ENCODE measurements around the gene AK1. TPM values are rescaled to one million over a fixed set of nuclear protein-coding genes. Genes with fewer than 3 reads are reported as not detected.
"Not testable (repeated sequence)": the region's sequence is repeated elsewhere in the genome, so short reads cannot be mapped to it uniquely, and the experiment has no call there.

The AK1 gene
- total RNA-seq, 2 donors from 2014 or later: 114 to 141 TPM

GRCh38 chr9:127841087-127841835 lies 36.2 kb downstream of the AK1 start:
- ATAC-seq: no peak
- intact Hi-C loops (cut with DNase I, micrococcal nuclease): no loop called here
- no peak for DNase-seq

GRCh38 chr9:127838375-127839078 lies 38.9 kb downstream of the AK1 start:
- peak; percentile 39 for ATAC-seq
- DNase-seq: peak in 1 of 2 donors; percentile 66
- intact Hi-C loops (cut with DNase I, micrococcal nuclease): no loop called here

GRCh38 chr9:127837346-127837745 lies 40.1 kb downstream of the AK1 start:
- DNase-seq: no peak
- intact Hi-C loops (cut with DNase I, micrococcal nuclease): no loop called here
- no peak for ATAC-seq

- DNase-seq; ATAC-seq; intact Hi-C loops (cut with DNase I, micrococcal nuclease): not testable (repeated sequence)
Observed at GRCh38 chr9:127836561-127836960, 40.9 kb downstream of the AK1 start.

- DNase-seq (peak in 1 of 2 donors; percentile 41), ATAC-seq (no peak)
- intact Hi-C loops (cut with DNase I, micrococcal nuclease): no loop called here
Observed at GRCh38 chr9:127835991-127836516, 41.4 kb downstream of the AK1 start.

- ATAC-seq: no peak
- intact Hi-C loops (cut with DNase I, micrococcal nuclease): no loop called here
Observed at GRCh38 chr9:127833555-127833954, 43.9 kb downstream of the AK1 start.

GRCh38 chr9:127832248-127832647 lies 45.2 kb downstream of the AK1 start:
- intact Hi-C loops (cut with DNase I, micrococcal nuclease): no loop called here
- DNase-seq (no peak), ATAC-seq (no peak)

More at GRCh38 chr9:127833555-127833954, 43.9 kb downstream of the AK1 start:
- no peak for DNase-seq

- intact Hi-C loops (cut with DNase I, micrococcal nuclease): no loop called here
- DNase-seq: no peak
- ATAC-seq: no peak
Observed at GRCh38 chr9:127829205-127829906, 48.1 kb downstream of the AK1 start.

- ATAC-seq: peak; percentile 90
- DNase-seq: peak; percentile 80 to 85
- intact Hi-C loops (cut with DNase I, micrococcal nuclease): no loop called here
Observed at GRCh38 chr9:127828262-127829031, 49.0 kb downstream of the AK1 start.

- intact Hi-C loops (cut with DNase I, micrococcal nuclease): no loop called here
- no peak for DNase-seq
- no peak for ATAC-seq
Observed at GRCh38 chr9:127826253-127826913, 51.1 kb downstream of the AK1 start.

GRCh38 chr9:127825319-127826051 lies 52.0 kb downstream of the AK1 start:
- DNase-seq (peak in 1 of 2 donors; percentile 75), ATAC-seq (peak; percentile 51)
- intact Hi-C loops (cut with DNase I, micrococcal nuclease): no loop called here

- DNase-seq: no peak
- intact Hi-C loops (cut with DNase I, micrococcal nuclease): no loop called here
- ATAC-seq: no peak
Observed at GRCh38 chr9:127822108-127822507, 55.4 kb downstream of the AK1 start.

GRCh38 chr9:127818574-127818973 lies 58.9 kb downstream of the AK1 start:
- ATAC-seq (peak; percentile 5), DNase-seq (no peak)
- intact Hi-C loops (cut with DNase I, micrococcal nuclease): no loop called here

GRCh38 chr9:127817881-127818434 lies 59.5 kb downstream of the AK1 start:
- ATAC-seq (peak; percentile 5), DNase-seq (no peak)
- intact Hi-C loops (cut with DNase I, micrococcal nuclease): no loop called here

- no peak for DNase-seq
- no peak for ATAC-seq
- intact Hi-C loops (cut with DNase I, micrococcal nuclease): no loop called here
Observed at GRCh38 chr9:127816728-127817127, 60.7 kb downstream of the AK1 start.

Measured in left colon (tissue), 2 donors.